Measurements from ENCODE around the gene PAX4. TPM values are rescaled to one million over a fixed set of nuclear protein-coding genes. Genes with fewer than 3 reads are reported as not detected.
A peak's percentile ranks its signal among the peaks of the same experiment; 100 is the strongest.

Gene PAX4
- total RNA-seq, 3 donors from 2014 or later, result 0.96 to 1.8 TPM; not detected in 1

DNA sequence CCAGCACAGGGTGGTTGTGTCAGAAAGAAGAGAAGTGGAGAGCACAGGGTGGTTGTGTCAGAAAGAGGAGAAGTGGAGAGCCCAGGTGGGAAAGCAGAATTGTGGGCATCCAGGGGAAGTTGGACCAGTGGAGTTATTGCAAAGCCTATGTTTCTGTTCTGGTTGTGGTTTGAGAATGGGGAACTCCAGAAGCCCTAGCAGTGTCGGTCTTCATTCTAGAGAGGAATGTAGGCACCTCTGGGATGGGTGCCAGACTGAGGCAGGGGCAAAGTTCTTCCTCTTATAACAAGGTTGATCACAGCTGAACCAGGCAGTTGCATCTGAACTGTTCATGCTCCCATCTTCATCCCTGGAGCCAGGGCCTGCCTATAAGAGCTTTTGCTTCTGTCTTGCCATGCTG lies 23.5 kb downstream of the PAX4 start:
- Histone ChIP-seq H3K4me1 (ENCODE audit: low read depth) (peaks cover 6% of the 10 kb centered on the region), H3K36me3 (ENCODE audit: low read depth) (no peaks in the 10 kb centered on the region), H3K9me3 (no peaks in the 10 kb centered on the region), H3K4me3 (no peak overlapping the region)
- ATAC-seq, result peak; percentile 41
- intact Hi-C loops (cut with DNase I, micrococcal nuclease), result no loop called here
- TF ChIP-seq, protein P1, sequence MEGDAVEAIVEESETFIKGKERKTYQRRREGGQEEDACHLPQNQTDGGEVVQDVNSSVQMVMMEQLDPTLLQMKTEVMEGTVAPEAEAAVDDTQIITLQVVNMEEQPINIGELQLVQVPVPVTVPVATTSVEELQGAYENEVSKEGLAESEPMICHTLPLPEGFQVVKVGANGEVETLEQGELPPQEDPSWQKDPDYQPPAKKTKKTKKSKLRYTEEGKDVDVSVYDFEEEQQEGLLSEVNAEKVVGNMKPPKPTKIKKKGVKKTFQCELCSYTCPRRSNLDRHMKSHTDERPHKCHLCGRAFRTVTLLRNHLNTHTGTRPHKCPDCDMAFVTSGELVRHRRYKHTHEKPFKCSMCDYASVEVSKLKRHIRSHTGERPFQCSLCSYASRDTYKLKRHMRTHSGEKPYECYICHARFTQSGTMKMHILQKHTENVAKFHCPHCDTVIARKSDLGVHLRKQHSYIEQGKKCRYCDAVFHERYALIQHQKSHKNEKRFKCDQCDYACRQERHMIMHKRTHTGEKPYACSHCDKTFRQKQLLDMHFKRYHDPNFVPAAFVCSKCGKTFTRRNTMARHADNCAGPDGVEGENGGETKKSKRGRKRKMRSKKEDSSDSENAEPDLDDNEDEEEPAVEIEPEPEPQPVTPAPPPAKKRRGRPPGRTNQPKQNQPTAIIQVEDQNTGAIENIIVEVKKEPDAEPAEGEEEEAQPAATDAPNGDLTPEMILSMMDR (IDR thresholded peaks at IDR 0.05), result no peak
- peak in 1 of 3 donors; percentile 38 for DNase-seq

DNA sequence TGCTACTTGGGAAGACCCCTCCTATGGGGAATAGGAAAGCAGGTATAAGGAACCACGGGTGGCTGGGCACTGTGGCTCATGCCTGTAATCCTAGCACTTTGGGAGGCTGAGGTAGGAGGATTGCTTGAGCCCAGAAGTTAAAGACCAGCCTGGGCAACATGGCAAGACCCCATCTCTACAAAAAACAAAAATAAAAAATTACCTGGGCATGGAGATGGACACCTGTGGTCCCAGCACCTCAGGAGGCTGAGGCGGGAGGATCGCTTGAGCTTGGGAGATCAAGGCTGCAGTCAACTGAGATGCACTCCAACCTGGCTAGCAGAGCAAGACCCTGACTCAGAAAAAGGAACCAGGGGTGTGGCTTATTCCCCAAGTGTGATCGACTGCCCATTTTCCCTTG lies 25.4 kb downstream of the PAX4 start:
- Histone ChIP-seq H3K4me3 (no peak overlapping the region), H3K9me3 (no peaks in the 10 kb centered on the region), H3K4me1 (ENCODE audit: low read depth) (peaks cover 15% of the 10 kb centered on the region), H3K36me3 (ENCODE audit: low read depth) (no peaks in the 10 kb centered on the region)
- no peak for DNase-seq
- TF ChIP-seq, protein P1 (IDR thresholded peaks at IDR 0.05), result no peak
- intact Hi-C loops (cut with DNase I, micrococcal nuclease), result no loop called here
- ATAC-seq, result no peak

DNA sequence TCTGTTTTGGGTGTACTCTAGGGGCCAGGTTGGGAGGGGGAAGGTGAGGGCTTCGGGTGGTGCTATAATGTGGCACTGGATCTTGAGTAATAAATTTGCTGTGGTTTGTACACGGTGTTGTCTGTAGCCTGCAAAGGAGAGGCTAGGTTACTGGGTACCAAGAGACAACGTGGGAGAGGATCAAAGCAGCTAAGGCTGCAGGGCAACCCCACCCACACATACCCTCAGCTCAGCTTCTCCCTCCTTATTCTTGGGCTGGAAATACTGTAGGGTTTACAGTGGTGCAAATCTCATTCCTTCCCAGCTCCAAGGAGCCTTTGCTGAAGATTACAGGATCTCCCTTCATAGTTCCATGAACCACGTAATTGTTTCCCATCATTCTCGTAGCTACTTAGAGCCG lies 26.4 kb downstream of the PAX4 start:
- intact Hi-C loops (cut with DNase I, micrococcal nuclease), result no loop called here
- ATAC-seq (no peak), DNase-seq (no peak)
- H3K4me3 ChIP-seq, result no peak overlapping the region
- H3K9me3 ChIP-seq, result no peaks in the 10 kb centered on the region
- no peaks in the 10 kb centered on the region for H3K36me3 ChIP-seq (ENCODE audit: low read depth)
- TF ChIP-seq, protein P1 (IDR thresholded peaks at IDR 0.05), result no peak
- H3K4me1 ChIP-seq (ENCODE audit: low read depth), result peaks cover 15% of the 10 kb centered on the region

DNA sequence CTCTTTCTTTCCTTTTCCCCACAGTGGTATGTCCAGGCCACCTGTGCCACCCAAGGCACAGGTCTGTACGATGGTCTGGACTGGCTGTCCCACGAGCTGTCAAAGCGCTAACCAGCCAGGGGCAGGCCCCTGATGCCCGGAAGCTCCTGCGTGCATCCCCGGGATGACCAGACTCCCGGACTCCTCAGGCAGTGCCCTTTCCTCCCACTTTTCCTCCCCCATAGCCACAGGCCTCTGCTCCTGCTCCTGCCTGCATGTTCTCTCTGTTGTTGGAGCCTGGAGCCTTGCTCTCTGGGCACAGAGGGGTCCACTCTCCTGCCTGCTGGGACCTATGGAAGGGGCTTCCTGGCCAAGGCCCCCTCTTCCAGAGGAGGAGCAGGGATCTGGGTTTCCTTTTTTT lies 26.8 kb downstream of the PAX4 start:
- TF ChIP-seq, protein P1 (IDR thresholded peaks at IDR 0.05), result no peak
- Histone ChIP-seq H3K9me3 (no peaks in the 10 kb centered on the region), H3K4me3 (no peak overlapping the region), H3K4me1 (ENCODE audit: low read depth) (peaks cover 15% of the 10 kb centered on the region), H3K36me3 (ENCODE audit: low read depth) (no peaks in the 10 kb centered on the region)
- intact Hi-C loops (cut with DNase I, micrococcal nuclease), result no loop called here
- ATAC-seq (no peak), DNase-seq (no peak)

DNA sequence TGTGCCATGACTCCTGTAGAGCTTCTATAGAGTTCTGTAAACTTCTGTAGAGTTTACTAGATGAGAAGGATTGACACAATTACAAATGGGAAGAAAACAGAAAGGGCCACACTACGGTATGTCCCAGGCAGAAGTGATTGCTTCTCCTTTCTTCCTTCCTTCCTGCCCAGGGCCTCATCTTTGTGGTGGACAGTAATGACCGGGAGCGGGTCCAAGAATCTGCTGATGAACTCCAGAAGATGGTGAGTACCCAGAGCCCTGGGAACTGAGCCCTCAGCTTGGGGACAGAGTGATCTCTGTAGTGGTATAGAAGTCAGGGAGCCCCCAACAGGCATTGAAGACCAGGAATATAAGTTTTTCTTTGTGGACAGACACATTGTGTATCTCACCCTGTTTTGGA lies 28.0 kb downstream of the PAX4 start:
- DNase-seq (no peak), ATAC-seq (no peak)
- H3K36me3 ChIP-seq (ENCODE audit: low read depth), result no peaks in the 10 kb centered on the region
- no peak overlapping the region for H3K4me3 ChIP-seq
- no peaks in the 10 kb centered on the region for H3K9me3 ChIP-seq
- H3K4me1 ChIP-seq (ENCODE audit: low read depth), result peaks cover 15% of the 10 kb centered on the region
- TF ChIP-seq, protein P1 (IDR thresholded peaks at IDR 0.05), result no peak
- intact Hi-C loops (cut with DNase I, micrococcal nuclease), result no loop called here
